Kidney (tissue), 14 donors: ENCODE measurements around the gene INCENP. TPM values are rescaled to one million over a fixed set of nuclear protein-coding genes. Genes with fewer than 3 reads are reported as not detected.

Experiments used
- DNase-seq, 5 donors: peaks; one replicate each; pipeline ENCODE4 v3.0.0-alpha.2; 2013 to 2020
- FAIRE-seq: peaks from 2 replicates; lab custom pipeline; 2012; peaks lifted over from hg19 to GRCh38; lab: Jason Lieb, UNC
- H3K27ac ChIP-seq, 2 donors: one replicate each; pipeline ENCODE4 v1.7.0; 2013; ENCODE audit warnings: low read depth in 2 of 2, low read length in 2 of 2, inconsistent platforms in 1 of 2
- H3K27me3 ChIP-seq: one replicate; pipeline ENCODE4 v1.7.1; 2013; ENCODE audit warnings: low read length, inconsistent platforms; ENCODE audit not compliant: control insufficient read depth, insufficient read depth
- H3K36me3 ChIP-seq, 3 donors: one replicate each; pipeline versions ENCODE4 v1.7.0 to v1.7.1; 2013; ENCODE audit warnings: low read length in 3 of 3, control low read depth in 1 of 3, inconsistent platforms in 1 of 3; ENCODE audit not compliant: insufficient read depth in 3 of 3, control insufficient read depth in 2 of 3
- H3K4me1 ChIP-seq, 3 donors: one replicate each; pipeline versions ENCODE4 v1.7.0 to v1.7.1; 2013; ENCODE audit warnings: low read length in 3 of 3, inconsistent platforms in 1 of 3, low read depth in 1 of 3; ENCODE audit not compliant: control insufficient read depth in 2 of 3, insufficient read depth in 2 of 3
- H3K4me3 ChIP-seq, 3 donors: one replicate each; pipeline versions ENCODE4 v1.7.0 to v1.8.1; 2013; ENCODE audit warnings: low read length in 3 of 3, control low read depth in 1 of 3, inconsistent platforms in 1 of 3
- H3K9ac ChIP-seq, 3 donors: one replicate each; pipeline versions ENCODE4 v1.7.0 to v1.7.1; 2013; ENCODE audit warnings: low read length in 3 of 3, control low read depth in 1 of 3, inconsistent platforms in 1 of 3
- H3K9me3 ChIP-seq, 3 donors: one replicate each; pipeline versions ENCODE4 v1.7.0 to v1.7.1; 2013; ENCODE audit warnings: low read length in 3 of 3, control low read depth in 1 of 3, inconsistent platforms in 1 of 3; ENCODE audit not compliant: control insufficient read depth in 2 of 3, insufficient read depth in 1 of 3
- CTCF ChIP-seq: IDR thresholded peaks from 3 replicates; pipeline ENCODE4 v1.5.1; 2012; ENCODE audit warnings: mild to moderate bottlenecking, moderate library complexity, borderline replicate concordance; ENCODE audit not compliant: insufficient read depth; ENCODE audit errors: extremely low read depth
- intact Hi-C: fragments of 100-400 bp; cut with DNase I; formaldehyde crosslinking; loops from one replicate; pipeline ENCODE4 v1.11.1; 2022
- polyA plus RNA-seq: library from polyadenylated mRNA; stranded (reverse); fragments of 350-450 nt; fragmentation: Illumina TruSeq; extraction: RNeasy Lipid Tissue Mini Kit (QIAGEN cat#74804); gene quantifications from one replicate; pipeline ENCODE4 v1.2.3, GENCODE V29; 2014; ENCODE audit warnings: low read depth, low replicate concordance; ENCODE audit not compliant: insufficient read depth
- total RNA-seq: library from RNA; stranded (reverse); fragmentation: NEBNext Ultra II Directional; extraction: Animal tissue kit (Norgen Biotek cat#: 25700); gene quantifications from one replicate; pipeline ENCODE4 v1.2.1, GENCODE V29; 2021
- donor health status: control.
- donor health status: control.
- donor health status: control.
- donor health status: control.
- donor health status: control.
- donor health status: DM: yes; HTN: yes; CAD: no.
- donor health status: Normal renal cell carcinoma (clear cell type).

Gene INCENP
- total and polyA plus RNA-seq, 2 donors from 2014 or later = 2.9 to 17.5 TPM

GRCh38 chr11:62201376-62201775 lies 77.6 kb downstream of the INCENP start:
- Histone ChIP-seq H3K4me3 (no peak overlapping the region), H3K27me3 (no peaks in the 10 kb centered on the region), H3K9me3 (no peaks in the 10 kb centered on the region), H3K4me1 (peaks cover 0 to 3% (median 3%) of the 10 kb centered on the region in 3 donors), H3K27ac (no peak overlapping the region), H3K9ac (no peak overlapping the region), H3K36me3 (no peaks in the 10 kb centered on the region)
- FAIRE-seq (no peak), DNase-seq (no peak)
- no peak for TF ChIP-seq CTCF
- intact Hi-C loops = no loop called here

Other genes starting within 250 kb of the INCENP start
- gene FADS3, start 232.5 kb upstream of the INCENP start, total RNA-seq = 58.2 TPM
- 20.5 TPM for gene FADS3, start 232.5 kb upstream of the INCENP start, polyA plus RNA-seq
- 14.6 TPM for gene RAB3IL1, start 206.4 kb upstream of the INCENP start, total RNA-seq
- gene RAB3IL1, start 206.4 kb upstream of the INCENP start, polyA plus RNA-seq = 27.8 TPM
- 7.1 TPM for gene BEST1, start 173.7 kb upstream of the INCENP start, total RNA-seq
- 0.62 TPM for gene BEST1, start 173.7 kb upstream of the INCENP start, polyA plus RNA-seq
- gene FTH1, start 156.4 kb upstream of the INCENP start, total RNA-seq = 3,221 TPM
- 7,914 TPM for gene FTH1, start 156.4 kb upstream of the INCENP start, polyA plus RNA-seq
- gene SCGB1D1, start 66.2 kb downstream of the INCENP start, total RNA-seq = not detected
- not detected for gene SCGB1D1, start 66.2 kb downstream of the INCENP start, polyA plus RNA-seq
- gene SCGB2A1, start 84.7 kb downstream of the INCENP start, total RNA-seq = 2.2 TPM
- 1.7 TPM for gene SCGB2A1, start 84.7 kb downstream of the INCENP start, polyA plus RNA-seq
- gene SCGB1D2, start 118.2 kb downstream of the INCENP start, total RNA-seq = 0.60 TPM
- gene SCGB1D2, start 118.2 kb downstream of the INCENP start, polyA plus RNA-seq = 5.6 TPM
- not detected for gene SCGB2A2, start 146.1 kb downstream of the INCENP start, total RNA-seq
- gene SCGB2A2, start 146.1 kb downstream of the INCENP start, polyA plus RNA-seq = not detected
- gene SCGB1D4, start 175.1 kb downstream of the INCENP start, total RNA-seq = not detected
- not detected for gene SCGB1D4, start 175.1 kb downstream of the INCENP start, polyA plus RNA-seq
- gene ASRGL1, start 213.4 kb downstream of the INCENP start, total RNA-seq = 62.2 TPM
- gene ASRGL1, start 213.4 kb downstream of the INCENP start, polyA plus RNA-seq = 85.6 TPM